ENCODE data around the gene TACC2. TPM values are rescaled to one million over a fixed set of nuclear protein-coding genes. Genes with fewer than 3 reads are reported as not detected.

The TACC2 gene
- total and polyA plus RNA-seq, 8 donors: 29.0 to 102 (median 52.9) TPM

DNA sequence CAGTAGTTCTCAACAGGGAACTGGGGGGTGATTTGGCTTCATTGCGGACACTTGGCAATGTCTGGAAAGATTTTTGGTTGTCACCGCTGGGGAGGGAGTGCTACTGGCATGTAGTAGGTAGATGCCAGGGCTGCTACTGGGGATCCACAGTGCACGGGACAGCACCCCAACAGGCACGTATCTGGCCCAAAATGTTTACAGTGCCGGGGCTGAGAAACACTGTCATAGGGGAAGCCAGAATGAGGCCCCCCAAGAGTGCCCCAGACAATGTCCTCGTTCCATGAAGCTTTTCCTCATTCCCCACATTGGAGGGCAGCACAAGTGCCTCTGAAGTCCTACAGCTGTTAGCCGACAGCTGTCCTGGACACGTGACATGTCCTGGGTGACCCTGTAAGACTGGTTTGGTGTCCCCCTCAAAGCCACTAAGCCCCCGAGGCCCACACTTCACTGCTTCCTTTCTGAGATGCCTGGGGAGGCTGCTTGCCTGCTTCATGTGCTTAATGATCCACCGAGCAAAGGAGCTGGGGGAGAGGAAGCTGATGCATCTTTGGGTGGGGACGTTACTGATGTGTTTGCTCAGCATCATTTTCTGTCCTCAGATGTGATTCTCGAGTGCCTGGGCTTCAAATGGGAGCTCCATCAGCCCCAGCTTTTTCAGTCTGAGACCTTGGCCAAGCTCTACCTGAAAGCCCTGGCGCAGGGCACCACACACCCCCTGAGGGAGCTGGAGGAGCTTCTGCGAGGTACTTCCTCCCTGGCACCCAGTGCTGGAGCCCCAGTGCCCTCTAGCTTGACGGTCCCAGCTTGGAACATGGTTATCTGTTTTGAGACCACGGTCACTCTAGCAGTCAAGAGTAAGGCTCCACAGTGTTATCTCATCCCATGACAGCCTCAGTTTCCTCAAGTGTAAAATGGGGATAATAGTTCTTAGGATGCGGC is 296.8 kb downstream of the TACC2 start:
- peak in 1 of 2 donors; percentile 20 for DNase-seq
- Histone ChIP-seq H3K9me3 (no peaks in the 10 kb centered on the region), H3K36me3 (no peaks in the 10 kb centered on the region), H3K27ac (no peak overlapping the region), H3K27me3 (peaks cover 0 to 5% (median 0%) of the 10 kb centered on the region in 3 donors), H3K4me1 (peaks cover 0 to 16% (median 4%) of the 10 kb centered on the region in 4 donors), H3K4me3 (no peak overlapping the region)
- WGBS, 5 donors: 63 to 81% (median 77%) methylated on average over 13 to 17 of the region's 17 CpGs
- no peak for TF ChIP-seq POLR2AphosphoS5 (IDR thresholded peaks at IDR 0.05)
- TF ChIP-seq, protein P1, sequence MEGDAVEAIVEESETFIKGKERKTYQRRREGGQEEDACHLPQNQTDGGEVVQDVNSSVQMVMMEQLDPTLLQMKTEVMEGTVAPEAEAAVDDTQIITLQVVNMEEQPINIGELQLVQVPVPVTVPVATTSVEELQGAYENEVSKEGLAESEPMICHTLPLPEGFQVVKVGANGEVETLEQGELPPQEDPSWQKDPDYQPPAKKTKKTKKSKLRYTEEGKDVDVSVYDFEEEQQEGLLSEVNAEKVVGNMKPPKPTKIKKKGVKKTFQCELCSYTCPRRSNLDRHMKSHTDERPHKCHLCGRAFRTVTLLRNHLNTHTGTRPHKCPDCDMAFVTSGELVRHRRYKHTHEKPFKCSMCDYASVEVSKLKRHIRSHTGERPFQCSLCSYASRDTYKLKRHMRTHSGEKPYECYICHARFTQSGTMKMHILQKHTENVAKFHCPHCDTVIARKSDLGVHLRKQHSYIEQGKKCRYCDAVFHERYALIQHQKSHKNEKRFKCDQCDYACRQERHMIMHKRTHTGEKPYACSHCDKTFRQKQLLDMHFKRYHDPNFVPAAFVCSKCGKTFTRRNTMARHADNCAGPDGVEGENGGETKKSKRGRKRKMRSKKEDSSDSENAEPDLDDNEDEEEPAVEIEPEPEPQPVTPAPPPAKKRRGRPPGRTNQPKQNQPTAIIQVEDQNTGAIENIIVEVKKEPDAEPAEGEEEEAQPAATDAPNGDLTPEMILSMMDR (IDR thresholded peaks at IDR 0.05): no peak
- TF ChIP-seq EP300 (IDR thresholded peaks at IDR 0.05): no peak
- TF ChIP-seq POLR2A (IDR thresholded peaks at IDR 0.05): no peak
- intact Hi-C loops (cut with DNase I; ENCODE audit: low total_unique reads): no loop called here

DNA sequence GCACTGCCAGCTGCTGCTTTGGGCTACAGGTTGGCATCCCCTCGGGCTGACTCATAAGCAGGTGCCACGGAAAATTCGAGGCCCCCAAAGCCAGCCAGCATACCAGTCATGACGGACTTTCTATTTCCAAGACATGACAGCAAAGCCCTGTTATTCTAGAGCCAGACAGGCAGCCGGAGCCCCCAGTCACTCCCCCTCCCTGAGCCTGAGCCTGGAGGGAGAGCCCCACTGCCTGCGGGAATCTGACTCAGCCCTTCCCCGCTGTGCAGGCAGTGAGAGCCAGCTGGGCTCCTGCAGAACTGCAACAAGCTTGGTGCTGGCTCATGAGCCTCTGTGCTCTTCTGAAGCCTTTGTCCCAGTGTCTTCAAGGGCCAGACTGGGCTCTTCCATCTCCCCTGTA is 297.9 kb downstream of the TACC2 start:
- intact Hi-C loops (cut with DNase I; ENCODE audit: low total_unique reads): no loop called here
- 53 to 66% (median 63%) methylated on average over 7 of the region's 7 CpGs for WGBS, 5 donors
- TF ChIP-seq POLR2A (IDR thresholded peaks at IDR 0.05): no peak
- TF ChIP-seq, protein P1 (IDR thresholded peaks at IDR 0.05): no peak
- TF ChIP-seq EP300 (IDR thresholded peaks at IDR 0.05): no peak
- no peak for TF ChIP-seq POLR2AphosphoS5 (IDR thresholded peaks at IDR 0.05)

DNA sequence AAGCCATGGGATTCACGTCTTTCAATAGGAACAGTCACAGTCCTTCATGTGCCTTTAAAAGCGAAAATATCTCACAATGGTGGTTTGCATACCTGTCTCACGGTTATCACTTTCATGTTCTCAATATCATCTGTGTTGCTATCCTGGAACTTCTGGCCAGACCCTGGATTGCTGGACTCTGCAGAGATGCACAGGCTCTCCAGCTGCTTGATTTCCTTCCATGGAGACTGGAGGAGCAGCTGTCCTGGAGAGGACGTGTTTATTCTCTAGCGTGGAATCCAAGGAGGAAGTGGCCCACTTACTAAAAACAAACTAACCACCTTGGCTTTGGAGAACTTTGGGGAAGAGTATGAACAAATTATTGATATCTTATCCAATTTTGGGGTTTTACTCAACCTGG is 298.6 kb downstream of the TACC2 start:
- Histone ChIP-seq H3K9me3 (no peaks in the 10 kb centered on the region), H3K4me1 (peaks cover 0 to 16% (median 4%) of the 10 kb centered on the region in 4 donors), H3K4me3 (no peak overlapping the region), H3K27me3 (peaks cover 0 to 5% (median 0%) of the 10 kb centered on the region in 3 donors), H3K36me3 (no peaks in the 10 kb centered on the region), H3K27ac (no peak overlapping the region)
- TF ChIP-seq POLR2AphosphoS5 (IDR thresholded peaks at IDR 0.05) (no peak), EP300 (IDR thresholded peaks at IDR 0.05) (no peak), POLR2A (IDR thresholded peaks at IDR 0.05) (no peak)
- TF ChIP-seq, protein P1 (IDR thresholded peaks at IDR 0.05): no peak
- no peak for DNase-seq
- 49 to 61% (median 56%) methylated on average over 5 of the region's 5 CpGs for WGBS, 5 donors
- intact Hi-C loops (cut with DNase I; ENCODE audit: low total_unique reads): no loop called here

More for the DNA sequence above, 297.9 kb downstream of the TACC2 start:
- Histone ChIP-seq H3K36me3 (no peaks in the 10 kb centered on the region), H3K4me1 (peaks cover 0 to 16% (median 4%) of the 10 kb centered on the region in 4 donors), H3K4me3 (no peak overlapping the region), H3K27me3 (peaks cover 0 to 5% (median 0%) of the 10 kb centered on the region in 3 donors), H3K27ac (no peak overlapping the region), H3K9me3 (no peaks in the 10 kb centered on the region)
- DNase-seq: peak in 1 of 2 donors; percentile 67

DNA sequence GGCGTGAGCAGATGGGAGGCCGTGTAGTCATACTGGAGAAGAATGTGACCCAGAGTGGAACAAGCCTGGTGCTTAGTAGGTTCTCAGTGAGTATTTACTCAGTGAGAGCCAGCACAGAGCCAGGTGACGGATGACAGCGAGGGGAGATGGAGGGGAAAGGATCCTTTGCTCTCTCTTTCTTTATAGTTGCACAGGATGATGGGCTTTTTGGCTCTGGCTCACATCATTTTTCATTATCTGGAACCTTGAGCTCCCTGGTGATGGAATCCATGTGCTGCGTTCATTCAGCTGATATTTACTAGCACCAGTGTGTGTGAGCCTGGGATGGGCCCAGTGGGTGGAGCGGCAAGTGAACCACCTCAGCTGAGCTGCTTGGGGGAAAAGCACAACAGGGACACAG is 299.3 kb downstream of the TACC2 start:
- WGBS, 5 donors: 75 to 83% (median 82%) methylated on average over 6 of the region's 6 CpGs
- H3K27me3 ChIP-seq: peaks cover 0 to 5% (median 0%) of the 10 kb centered on the region in 3 donors
- intact Hi-C loops (cut with DNase I; ENCODE audit: low total_unique reads): no loop called here
- peak in 1 of 2 donors; percentile 48 for DNase-seq
- H3K4me1 ChIP-seq: peaks cover 0 to 16% (median 4%) of the 10 kb centered on the region in 4 donors
- no peak overlapping the region for H3K4me3 ChIP-seq
- H3K9me3 ChIP-seq: no peaks in the 10 kb centered on the region
- no peak overlapping the region for H3K27ac ChIP-seq
- H3K36me3 ChIP-seq: no peaks in the 10 kb centered on the region
- TF ChIP-seq, protein P1 (IDR thresholded peaks at IDR 0.05): no peak
- TF ChIP-seq POLR2AphosphoS5 (IDR thresholded peaks at IDR 0.05) (no peak), POLR2A (IDR thresholded peaks at IDR 0.05) (no peak), EP300 (IDR thresholded peaks at IDR 0.05) (no peak)
